HG03575 (cell line): ENCODE results near the gene KRTDAP.
A peak's percentile ranks its signal among the peaks of the same experiment; 100 is the strongest.
"Not testable (repeated sequence)": the region's sequence is repeated elsewhere in the genome, so short reads cannot be mapped to it uniquely, and the experiment has no call there.

Source experiments
- ATAC-seq: cut with Tn5 transposase; IDR thresholded peaks from one replicate; pipeline ENCODE4 v1.9.1; 2021; ENCODE audit not compliant: unreplicated experiment, insufficient number of reproducible peaks, low FRiP score; ENCODE audit errors: extremely low read depth

KRTDAP gene

GRCh38 chr19:35491836-35492360 lies 1.6 kb upstream of the KRTDAP start:
- ATAC-seq, result no peak

GRCh38 chr19:35488677-35489076 lies 1.6 kb downstream of the KRTDAP start:
- no peak for ATAC-seq

GRCh38 chr19:35487656-35488182 lies 2.5 kb downstream of the KRTDAP start:
- no peak for ATAC-seq

GRCh38 chr19:35486268-35486708 lies 4.0 kb downstream of the KRTDAP start:
- ATAC-seq, result no peak

GRCh38 chr19:35484252-35485036 lies 5.8 kb downstream of the KRTDAP start:
- ATAC-seq, result peak; percentile 56

- no peak for ATAC-seq
Observed at GRCh38 chr19:35483089-35483488, 7.2 kb downstream of the KRTDAP start.

GRCh38 chr19:35478794-35479677 lies 11.2 kb downstream of the KRTDAP start:
- ATAC-seq, result no peak

GRCh38 chr19:35476149-35476548 lies 14.1 kb downstream of the KRTDAP start:
- ATAC-seq, result no peak

- not testable (repeated sequence) for ATAC-seq
Observed at GRCh38 chr19:35474594-35474993, 15.7 kb downstream of the KRTDAP start.

- no peak for ATAC-seq
Observed at GRCh38 chr19:35474104-35474503, 16.2 kb downstream of the KRTDAP start.

- no peak for ATAC-seq
Observed at GRCh38 chr19:35471946-35472345, 18.3 kb downstream of the KRTDAP start.

GRCh38 chr19:35471075-35471474 lies 19.2 kb downstream of the KRTDAP start:
- not testable (repeated sequence) for ATAC-seq

- no peak for ATAC-seq
Observed at GRCh38 chr19:35470128-35470527, 20.1 kb downstream of the KRTDAP start.

GRCh38 chr19:35468637-35469036 lies 21.6 kb downstream of the KRTDAP start:
- ATAC-seq, result no peak

GRCh38 chr19:35466259-35466658 lies 24.0 kb downstream of the KRTDAP start:
- ATAC-seq, result no peak

GRCh38 chr19:35462956-35463355 lies 27.3 kb downstream of the KRTDAP start:
- not testable (repeated sequence) for ATAC-seq

- ATAC-seq, result no peak
Observed at GRCh38 chr19:35462476-35462953, 27.7 kb downstream of the KRTDAP start.

- not testable (repeated sequence) for ATAC-seq
Observed at GRCh38 chr19:35461788-35462187, 28.5 kb downstream of the KRTDAP start.

- ATAC-seq, result no peak
Observed at GRCh38 chr19:35461060-35461459, 29.2 kb downstream of the KRTDAP start.
